Fibroblast of skin of back (primary cell): ENCODE data around the gene SLC6A11.

Experiments used
- DNase-seq: peaks from one replicate; pipeline ENCODE4 v3.0.0-alpha.2; 2013

SLC6A11 gene

DNA sequence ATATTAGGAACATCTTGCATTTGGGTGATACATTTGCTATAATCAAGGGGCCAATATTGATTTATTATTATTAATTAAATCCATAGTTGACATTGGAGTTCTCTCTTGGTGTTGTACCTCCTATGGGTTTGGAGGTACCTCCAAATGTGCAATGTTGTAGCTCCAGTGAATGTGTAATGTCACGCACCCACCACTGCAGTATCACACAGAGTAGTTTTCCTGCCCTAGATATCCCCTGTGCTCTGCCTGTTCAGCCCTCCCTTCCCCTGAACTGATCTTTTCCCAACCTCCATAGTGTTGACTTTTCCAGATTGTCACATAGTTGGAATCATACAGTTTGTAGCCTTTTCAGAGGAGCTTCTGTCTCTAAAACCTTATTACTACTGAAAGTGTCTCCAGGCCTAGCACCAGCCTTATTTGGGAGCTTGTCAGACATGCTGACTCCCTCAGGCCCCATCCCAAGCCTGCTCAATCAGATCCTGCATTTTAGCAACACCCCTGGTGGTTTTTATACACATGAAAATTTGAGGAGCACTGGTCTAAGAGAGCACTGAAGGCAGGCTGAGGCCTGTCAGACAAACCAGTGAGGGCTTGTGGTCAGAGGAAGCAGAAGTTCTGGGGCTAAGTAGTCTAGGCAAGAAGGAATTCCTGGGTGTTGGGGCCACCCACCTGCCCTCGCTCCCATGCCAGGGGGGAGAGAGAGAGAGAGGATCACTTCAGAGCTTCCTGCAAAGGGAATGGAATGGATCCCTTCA lies 73.4 kb downstream of the SLC6A11 start:
- DNase-seq: no peak

DNA sequence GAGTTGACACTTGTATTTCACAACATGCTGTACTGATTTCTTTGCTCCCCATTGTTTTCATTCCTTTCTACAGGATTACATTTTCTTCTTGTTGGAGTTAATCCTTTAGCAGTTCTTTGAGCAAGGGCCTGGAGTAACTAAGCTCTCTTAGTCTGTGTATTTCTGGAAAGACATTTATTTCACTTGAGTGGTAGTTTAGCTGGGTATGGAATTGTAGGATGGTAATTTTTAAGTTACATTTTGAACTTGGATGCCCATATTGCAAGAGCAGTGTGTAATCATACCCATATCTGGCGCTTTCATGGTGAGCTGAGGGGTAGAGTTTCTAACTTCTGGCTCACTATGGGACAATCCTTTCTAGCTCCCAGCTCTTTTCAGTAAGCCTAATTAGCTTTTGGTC lies 74.6 kb downstream of the SLC6A11 start:
- no peak for DNase-seq

DNA sequence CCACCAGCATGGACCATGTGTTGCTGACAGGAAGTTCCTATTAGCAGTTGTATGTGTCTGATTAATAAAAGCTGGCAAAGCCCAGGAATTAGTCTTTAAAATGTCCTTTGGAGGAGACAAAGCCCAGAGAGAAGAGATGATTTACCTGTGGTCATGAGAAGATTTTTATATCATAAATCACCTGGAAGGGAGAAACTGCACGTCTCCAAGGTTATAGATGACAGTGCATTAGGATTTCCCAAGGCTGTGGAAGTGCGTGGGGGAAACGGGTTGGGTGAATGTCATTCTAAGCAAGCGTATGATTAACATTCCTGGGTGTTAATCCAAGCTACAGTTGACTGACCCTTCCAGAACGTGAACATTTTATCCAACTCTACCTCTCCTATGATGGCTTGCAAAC lies 76.6 kb downstream of the SLC6A11 start:
- DNase-seq: no peak

DNA sequence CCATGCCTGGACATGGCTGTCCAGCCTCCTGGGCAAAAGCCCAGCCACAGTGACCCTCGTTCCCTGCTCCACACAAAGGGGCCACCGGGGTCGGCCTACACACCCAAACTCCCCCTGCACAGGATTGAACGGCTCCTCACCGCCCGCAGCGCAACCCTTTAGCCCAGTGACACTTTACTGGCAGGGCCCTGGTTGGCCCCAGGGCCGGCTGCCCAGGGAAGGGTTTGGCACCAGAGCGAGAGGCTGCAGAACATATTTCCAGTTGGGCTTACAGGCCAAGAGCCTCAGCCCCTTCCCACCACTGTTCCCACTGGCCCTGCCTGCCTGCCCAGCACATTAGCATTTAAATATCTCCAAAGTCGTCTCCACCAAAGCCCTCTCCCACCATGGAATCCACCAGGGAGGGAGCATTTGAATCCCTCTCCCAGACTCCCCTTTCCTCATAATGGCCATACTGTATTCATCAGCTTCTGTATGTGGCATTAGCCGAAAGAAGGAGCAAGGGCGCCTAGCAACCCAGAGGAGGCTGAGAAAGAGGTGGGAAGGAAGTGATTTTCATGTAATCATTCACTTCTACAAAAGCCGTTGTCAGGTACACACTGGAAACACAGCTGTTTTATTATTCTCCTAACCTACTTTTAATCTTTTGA lies 85.4 kb downstream of the SLC6A11 start:
- no peak for DNase-seq

DNA sequence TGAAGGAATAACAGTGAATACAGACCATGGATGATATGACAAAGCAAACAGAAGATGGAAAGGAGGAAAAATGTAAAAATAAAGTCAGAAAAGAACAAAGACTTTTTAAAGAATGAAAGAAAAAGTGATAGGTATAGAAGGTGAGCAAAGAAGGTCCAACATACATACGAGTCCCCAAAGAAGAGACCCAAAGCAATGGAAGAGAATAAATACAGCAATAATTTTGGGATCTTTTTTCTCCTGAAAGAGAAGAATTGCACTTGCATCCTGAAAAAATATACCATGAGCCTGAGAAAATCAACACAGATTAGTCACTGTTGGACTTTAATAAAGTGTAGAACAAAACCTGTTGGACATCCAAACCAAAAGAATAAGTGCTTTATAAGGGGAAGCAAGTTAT lies 91.2 kb downstream of the SLC6A11 start:
- no peak for DNase-seq

DNA sequence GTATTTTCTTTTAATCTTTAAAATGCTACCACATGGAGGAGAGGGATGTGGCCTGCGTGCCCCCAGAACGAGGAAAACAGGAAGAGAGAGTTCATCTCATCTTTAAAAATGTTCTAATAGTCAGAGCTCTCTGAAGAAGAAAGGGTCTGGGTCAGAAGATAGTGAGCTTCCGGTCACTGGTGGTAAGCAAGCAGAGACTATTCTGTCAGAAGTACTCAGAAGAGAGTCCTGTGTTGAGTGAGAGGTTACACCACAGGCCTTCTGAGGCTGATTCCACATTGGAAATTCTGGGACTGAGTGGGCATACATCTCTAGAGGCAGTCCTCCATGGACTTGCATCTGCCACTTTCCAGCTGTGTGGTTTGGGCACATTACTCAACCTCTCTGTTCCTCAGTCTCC lies 94.3 kb downstream of the SLC6A11 start:
- no peak for DNase-seq

DNA sequence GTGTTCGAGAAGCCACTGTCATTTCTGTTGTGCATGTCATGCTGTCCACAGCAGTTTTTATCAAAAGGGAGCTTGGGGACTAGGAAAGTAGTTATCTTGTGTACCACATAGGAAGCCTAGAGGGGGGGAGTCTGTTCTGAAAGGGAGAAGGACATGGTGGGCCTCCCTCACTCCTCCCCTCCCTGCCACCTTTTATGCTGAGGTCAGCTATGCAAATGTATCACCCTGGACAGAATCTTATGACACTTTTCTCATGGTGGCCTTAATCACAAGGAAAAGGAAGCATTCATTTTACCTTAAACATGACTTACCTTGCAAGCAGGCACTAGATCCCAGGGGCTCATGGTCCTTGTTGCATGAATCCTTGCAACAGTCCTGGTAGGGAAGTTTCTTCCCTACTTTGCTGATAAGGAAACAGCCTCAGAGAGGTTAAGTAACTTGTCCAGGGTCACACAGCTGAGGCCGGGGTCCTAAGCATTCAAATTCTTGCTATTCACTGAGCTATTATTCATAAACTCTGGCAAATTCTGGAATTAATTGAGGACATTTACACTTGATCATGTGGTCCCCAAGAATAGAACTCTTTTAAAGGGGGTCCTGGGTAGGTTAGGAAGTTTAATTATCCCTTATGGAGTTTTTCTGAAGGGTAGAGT lies 95.4 kb downstream of the SLC6A11 start:
- no peak for DNase-seq

DNA sequence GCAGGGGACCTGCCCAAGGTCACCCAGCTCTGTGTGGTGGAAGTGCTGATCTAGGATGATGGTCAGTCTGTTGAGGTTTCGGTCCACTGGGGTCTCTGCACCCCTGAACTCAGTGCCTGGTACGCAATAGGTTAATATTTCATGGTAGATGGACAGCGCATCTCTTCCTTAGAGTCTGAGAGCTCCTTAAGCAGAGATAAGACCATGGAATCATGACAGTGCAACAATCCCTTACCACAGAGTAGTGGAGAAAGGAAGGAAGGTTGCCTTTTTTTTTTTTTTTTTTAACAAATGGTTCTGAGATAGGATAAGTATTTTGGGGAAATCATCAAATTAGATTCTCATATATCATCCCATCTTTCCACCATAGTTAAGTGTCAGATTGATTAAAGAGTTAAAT lies 96.8 kb downstream of the SLC6A11 start:
- DNase-seq: no peak

DNA sequence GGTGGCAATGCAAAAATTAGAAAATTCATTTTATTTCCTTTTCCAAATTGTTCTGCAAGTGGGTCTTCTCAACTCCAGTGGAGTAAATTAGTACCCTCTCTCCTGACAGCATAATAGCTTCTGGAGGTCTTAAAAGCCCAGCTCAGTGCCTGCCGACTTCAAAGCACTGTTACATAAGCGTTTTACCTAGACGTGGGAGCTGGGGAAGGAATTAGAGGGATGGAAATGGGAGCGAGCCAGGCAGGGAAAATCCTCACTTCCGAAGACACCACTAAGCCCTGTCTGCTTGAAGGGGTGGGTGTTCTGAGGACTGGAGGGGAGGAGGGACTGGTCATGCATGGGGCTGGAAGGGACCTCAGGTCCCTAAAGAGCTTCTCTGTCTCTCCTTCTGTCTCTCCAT lies 99.3 kb downstream of the SLC6A11 start:
- DNase-seq: no peak

DNA sequence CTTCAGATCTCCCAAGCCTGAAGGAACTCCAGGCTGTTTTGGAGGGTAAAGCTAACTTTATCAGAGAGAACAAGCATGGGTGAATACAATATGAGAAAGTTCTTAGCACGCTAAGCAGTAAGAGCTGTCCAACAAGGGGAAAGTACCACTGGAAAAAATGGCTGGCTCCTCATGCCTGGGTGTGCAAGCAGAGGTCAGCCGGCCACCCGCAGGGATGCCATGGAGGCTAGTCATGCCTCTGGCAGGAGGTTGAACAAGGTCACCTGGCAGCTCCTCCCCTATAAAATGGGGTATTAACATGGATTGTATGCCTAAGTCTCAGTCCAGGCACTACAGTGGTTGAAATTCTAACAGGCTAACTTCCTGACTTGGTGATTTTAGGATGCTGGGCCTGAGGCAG lies 101.1 kb downstream of the SLC6A11 start:
- DNase-seq: no peak

DNA sequence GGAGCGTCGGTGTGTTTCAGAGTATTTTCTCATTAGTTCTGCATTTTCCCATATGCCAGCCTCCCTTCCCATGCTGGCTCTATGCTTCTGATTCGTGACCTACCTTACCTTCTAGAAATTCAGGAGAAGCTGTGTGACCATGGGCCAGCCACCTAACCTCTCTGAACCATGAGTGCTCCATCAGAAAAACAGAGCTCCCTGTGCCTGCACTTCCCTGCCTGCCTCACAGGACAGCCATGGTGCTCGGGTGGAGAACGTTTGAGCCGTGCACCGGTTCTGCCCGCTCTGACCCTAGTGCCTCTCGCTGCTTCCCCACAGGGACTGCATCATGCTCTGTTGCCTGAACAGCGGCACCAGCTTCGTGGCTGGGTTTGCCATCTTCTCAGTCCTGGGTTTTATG lies 102.0 kb downstream of the SLC6A11 start:
- no peak for DNase-seq

DNA sequence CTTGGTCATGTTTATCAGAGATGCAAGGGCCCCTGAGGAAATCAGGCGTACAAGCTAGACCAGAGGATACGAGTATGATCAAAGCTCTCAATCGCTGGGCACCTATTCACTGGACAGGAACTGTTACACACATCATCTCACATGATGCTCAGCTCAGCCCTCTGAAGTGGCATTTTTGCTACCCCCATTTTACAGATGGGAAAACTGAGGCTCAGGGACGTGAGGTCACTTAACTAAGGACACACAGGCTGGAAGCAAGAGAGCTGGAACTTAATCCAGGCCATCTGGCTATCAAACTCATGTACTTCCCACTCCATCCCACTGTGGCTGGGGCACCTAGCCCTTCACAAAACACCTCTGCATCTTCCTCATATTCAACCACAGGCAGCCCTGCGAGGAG lies 103.6 kb downstream of the SLC6A11 start:
- no peak for DNase-seq

DNA sequence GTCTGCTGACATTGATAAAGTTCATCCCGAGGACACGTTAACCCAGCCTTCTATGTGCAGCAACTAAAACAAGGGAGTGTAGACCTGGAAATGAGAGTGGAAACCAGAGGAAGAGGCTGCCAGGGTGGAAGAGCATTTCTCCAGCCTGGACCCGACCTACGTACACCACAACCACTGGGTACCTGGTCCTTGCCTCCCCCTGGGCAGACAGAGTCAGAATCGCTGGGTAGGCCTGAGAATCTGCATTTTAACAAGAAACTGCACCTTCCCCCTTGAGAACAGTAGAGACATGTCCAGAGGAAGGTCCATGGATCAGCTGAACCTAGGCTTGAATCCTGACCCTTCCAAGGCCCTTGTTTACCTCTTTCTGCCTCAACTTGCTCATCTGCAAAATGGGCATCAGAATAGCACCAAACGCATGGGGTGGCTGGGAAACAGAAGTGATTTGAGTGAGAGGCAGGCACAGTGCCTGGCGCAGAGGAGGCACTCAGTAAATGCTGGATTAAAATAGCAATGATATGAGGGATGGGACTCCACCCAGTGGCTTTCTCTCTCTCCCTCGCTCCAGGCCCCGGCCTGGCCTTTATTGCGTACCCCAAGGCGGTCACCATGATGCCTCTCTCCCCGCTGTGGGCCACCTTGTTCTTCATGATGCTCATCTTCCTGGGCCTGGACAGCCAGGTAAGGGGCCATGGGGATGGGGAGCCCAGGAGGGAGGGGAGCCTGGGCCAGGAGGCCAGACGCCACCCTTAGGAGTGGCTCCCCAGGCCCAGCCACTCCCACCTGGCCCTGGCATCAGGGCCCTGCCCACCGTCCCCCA lies 109.6 kb downstream of the SLC6A11 start:
- DNase-seq: no peak

DNA sequence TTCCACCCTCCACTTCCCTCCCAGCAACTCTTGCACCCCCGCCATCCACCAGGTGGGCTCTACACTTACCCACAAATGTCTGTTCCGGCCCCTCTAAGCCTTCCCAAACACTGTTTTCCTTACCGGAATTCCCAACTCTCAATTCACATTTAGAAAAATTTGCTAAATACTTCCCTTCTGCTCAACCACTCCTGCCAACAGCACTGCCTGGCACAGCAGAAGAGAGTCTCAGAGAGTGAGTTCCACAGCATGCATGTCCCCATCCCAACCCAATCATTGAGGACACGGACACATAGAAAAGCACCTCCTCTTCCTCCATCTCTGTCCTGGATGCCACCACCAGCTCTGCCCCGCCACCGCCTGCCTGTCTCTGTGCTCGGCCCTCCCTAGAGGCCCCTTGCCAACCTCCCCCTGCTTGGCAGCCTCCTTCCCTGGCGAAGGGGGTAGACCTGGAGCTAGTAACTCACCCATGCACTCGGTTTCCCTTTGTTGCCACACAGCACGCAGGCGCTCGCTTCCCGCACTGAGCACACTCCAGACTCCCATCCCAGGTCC lies 110.3 kb downstream of the SLC6A11 start:
- no peak for DNase-seq

DNA sequence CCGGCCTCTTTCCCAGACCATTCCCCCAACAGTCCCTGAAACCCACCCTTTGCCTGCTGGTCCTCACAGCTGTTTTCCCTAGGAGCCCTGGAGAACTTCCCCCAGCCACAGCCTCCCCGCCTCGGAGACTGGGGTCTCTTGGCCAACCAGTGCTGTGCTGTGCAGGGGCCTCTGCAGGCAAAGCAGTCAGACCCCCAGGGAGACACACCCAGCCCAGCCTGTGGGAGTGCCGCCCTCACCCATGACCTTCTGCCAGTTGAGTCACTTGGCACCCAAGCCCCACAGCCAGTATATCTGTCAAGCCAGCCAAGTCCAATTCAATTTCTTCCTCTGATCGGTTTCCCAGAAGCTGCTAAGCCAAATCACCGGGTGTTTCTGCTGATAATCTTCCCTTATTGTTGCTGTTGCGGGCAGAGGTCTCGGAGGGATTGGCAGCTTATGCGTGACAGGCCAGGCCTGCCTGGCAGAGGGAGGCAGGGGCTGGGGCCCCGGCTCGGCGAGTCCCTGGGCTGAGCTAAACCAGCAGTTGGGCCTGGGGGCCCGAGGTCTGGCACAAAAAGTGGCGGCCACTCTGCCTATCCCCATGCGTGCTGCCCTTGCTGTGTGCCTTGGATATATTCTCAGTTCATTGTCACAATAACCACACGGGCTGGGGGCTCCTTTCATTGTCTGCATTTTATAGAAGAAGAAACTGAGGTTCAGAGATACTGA lies 110.9 kb downstream of the SLC6A11 start:
- no peak for DNase-seq

DNA sequence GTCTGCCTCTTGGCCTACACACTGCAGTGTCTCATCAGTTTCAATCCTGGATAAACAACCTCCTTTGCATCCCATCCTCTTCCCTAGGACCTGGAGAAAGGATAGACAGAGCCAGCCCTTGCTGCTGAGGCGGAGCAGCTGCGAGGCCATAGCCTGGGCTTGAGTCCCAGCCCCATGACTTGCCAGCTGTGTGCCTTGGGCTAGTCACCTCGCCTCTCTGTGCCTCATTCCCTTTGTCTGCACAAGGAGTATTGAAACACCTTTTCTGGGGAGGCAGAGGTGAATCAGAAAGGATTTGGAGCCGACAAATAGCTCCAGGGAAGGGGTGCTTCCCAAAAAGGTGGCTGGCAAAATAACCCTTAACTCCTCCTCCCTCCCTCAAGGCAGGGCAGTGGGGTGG lies 111.5 kb downstream of the SLC6A11 start:
- no peak for DNase-seq

DNA sequence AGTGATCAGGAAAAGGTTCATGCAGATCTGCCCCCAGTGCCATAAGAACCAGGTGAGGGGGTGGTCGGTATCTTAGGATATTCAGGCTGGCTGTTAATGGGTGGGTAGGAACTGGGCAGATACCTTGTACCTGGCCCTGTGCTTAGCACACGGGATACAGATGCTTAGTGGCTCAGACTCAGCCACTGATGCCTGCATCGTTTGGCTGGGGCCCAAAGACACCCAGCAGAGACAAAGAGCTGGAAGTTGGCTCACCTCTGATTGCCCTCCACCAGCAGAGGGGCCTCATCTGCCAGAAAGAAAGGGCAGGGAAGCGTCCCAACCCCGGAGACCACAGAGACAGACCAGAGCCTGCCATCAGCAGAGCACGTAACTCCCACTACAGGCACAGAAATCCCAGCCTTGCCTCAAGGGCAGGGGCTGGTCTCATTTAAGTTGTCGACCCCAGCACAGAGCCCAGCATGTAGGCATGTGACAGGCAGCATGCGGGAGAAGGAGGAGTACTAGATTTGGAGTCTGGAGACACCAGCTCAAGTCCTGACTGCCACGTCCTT lies 112.5 kb downstream of the SLC6A11 start:
- no peak for DNase-seq

DNA sequence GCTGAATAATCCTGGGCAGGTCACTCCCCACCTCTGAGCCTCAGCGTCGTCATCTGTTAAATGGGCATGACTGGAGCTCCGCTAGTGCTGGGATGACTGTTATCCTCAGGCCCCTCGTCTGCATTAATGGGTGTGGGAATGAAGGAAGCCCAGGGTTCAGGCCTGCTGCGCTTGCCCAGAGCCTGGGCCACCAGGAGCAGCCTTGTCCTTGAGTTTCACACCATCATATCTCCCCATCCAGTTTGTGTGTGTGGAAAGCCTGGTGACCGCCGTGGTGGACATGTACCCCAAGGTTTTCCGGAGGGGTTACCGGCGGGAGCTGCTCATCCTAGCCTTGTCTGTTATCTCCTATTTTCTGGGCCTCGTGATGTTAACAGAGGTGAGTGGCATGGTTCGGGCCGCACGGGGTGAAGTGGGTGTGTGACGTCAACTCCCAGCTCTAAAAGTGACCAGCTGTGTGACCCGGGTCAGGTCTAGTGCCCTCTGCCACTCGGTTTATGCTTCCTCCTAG lies 113.0 kb downstream of the SLC6A11 start:
- no peak for DNase-seq

DNA sequence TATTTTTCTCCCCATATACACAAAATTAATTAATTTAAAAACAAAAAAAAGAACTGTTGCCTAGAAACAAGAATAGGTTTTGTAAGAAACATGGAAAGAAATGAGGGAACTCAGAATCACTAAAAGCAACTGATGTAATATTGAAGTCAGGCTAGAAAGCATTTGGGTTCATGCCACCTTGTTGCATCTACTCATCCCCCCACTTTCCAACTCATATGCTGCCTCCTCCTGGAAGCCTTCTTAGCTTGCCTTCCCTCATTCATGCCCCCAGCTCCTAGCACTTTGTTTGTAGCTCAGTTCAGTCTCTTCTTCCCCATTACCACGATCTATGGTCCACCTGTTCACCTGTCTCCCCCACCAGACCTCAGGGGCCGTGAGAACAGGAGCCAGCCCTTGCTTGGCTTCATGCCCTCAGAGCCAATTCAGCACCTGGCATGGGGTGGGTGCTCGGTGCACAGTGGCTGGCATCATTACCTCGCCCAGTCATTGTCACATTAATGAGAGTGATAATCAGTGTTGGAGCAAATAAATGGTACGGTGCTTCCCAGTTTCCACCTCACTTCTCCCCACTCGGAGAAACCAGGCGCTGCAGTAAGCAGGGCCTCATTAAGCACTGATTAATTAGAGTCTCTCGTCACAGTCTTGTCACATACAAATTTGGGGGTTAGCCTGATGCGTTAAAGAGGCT lies 114.1 kb downstream of the SLC6A11 start:
- DNase-seq: no peak

DNA sequence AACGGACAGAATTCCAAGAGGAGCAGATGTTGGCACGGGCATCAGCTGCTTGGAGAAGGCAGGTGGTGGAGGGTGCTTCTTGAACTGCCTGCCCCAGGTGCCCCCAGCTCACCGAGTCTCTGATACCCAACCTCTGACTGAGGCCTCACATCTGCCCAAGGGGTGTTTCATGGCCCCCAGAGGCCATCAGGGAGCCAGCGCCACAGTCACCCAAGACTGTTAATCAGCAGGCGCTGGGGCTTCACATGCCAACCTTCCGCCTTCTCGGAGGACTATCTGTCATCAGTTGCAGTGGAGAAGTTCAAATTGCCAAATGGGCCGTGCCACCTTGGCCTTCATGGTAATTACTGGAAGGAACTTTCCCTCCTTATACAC lies 114.6 kb downstream of the SLC6A11 start:
- no peak for DNase-seq

DNA sequence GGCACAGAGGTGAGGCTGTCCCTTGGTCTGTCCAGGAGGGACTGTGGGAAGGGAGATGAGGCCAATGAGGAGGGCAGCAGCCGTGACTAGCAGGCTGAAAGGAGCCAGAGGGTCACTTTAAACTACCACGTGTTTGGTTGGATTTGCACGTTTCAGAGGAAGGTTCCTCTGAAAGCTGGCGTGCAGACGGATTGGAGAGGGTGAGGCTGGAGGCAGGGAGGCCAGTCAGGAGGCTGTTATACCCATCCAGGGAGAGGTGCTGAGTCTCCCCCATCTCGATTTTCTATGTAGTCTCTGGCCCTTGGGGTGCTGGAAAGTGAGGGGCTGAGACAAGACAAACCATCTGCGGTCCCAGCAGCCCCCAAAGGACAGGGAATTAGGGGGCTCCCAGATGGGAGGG lies 116.6 kb downstream of the SLC6A11 start:
- no peak for DNase-seq
